Stimulated activated CD4-positive, alpha-beta T cell treated with anti-CD3 and anti-CD28 coated beads, Interleukin-2, amount 100 ng/mL, for 48 hours (primary cell): ENCODE data around the gene ARMC2.
"Not testable (repeated sequence)": the region's sequence is repeated elsewhere in the genome, so short reads cannot be mapped to it uniquely, and the experiment has no call there.

ENCODE experiments used
- DNase-seq, 2 donors: peaks; one replicate each; pipeline ENCODE4 v3.0.0-alpha.2; 2020

The ARMC2 gene

GRCh38 chr6:108835218-108835850 is 12.9 kb upstream of the ARMC2 start:
- peak; percentile 81 to 83 for DNase-seq

GRCh38 chr6:108836061-108836460 is 12.2 kb upstream of the ARMC2 start:
- no peak for DNase-seq

- DNase-seq: no peak
Measured at GRCh38 chr6:108837236-108837971, 10.8 kb upstream of the ARMC2 start.

GRCh38 chr6:108838101-108838717 is 10.0 kb upstream of the ARMC2 start:
- no peak for DNase-seq

- DNase-seq: no peak
Measured at GRCh38 chr6:108839083-108839642, 9.1 kb upstream of the ARMC2 start.

- DNase-seq: no peak
Measured at GRCh38 chr6:108840919-108841318, 7.3 kb upstream of the ARMC2 start.

GRCh38 chr6:108841377-108841855 is 6.8 kb upstream of the ARMC2 start:
- no peak for DNase-seq

GRCh38 chr6:108844135-108844534 is 4.1 kb upstream of the ARMC2 start:
- DNase-seq: no peak

- DNase-seq: no peak
Measured at GRCh38 chr6:108845145-108845544, 3.1 kb upstream of the ARMC2 start.

- DNase-seq: no peak
Measured at GRCh38 chr6:108846101-108846500, 2.1 kb upstream of the ARMC2 start.

- no peak for DNase-seq
Measured at GRCh38 chr6:108846628-108847027, 1.6 kb upstream of the ARMC2 start.

GRCh38 chr6:108847738-108848115 is 495 bp upstream of the ARMC2 start:
- no peak for DNase-seq

- no peak for DNase-seq
Measured at GRCh38 chr6:108850669-108851465, 2.6 kb downstream of the ARMC2 start.

- no peak for DNase-seq
Measured at GRCh38 chr6:108851756-108852155, 3.5 kb downstream of the ARMC2 start.

GRCh38 chr6:108853077-108853476 is 4.9 kb downstream of the ARMC2 start:
- no peak for DNase-seq

GRCh38 chr6:108862479-108863191 is 14.4 kb downstream of the ARMC2 start:
- DNase-seq: no peak

GRCh38 chr6:108865751-108866286 is 17.6 kb downstream of the ARMC2 start:
- not testable (repeated sequence) for DNase-seq

- DNase-seq: no peak
Measured at GRCh38 chr6:108866798-108867197, 18.6 kb downstream of the ARMC2 start.

GRCh38 chr6:108868647-108869046 is 20.4 kb downstream of the ARMC2 start:
- DNase-seq: no peak

GRCh38 chr6:108869876-108870275 is 21.7 kb downstream of the ARMC2 start:
- DNase-seq: no peak

GRCh38 chr6:108870357-108870756 is 22.1 kb downstream of the ARMC2 start:
- no peak for DNase-seq

GRCh38 chr6:108872141-108872557 is 23.9 kb downstream of the ARMC2 start:
- DNase-seq: no peak
